ENCODE results near the gene DIAPH2. TPM values are rescaled to one million over a fixed set of nuclear protein-coding genes. Genes with fewer than 3 reads are reported as not detected.

DIAPH2 gene
- total RNA-seq, 2 donors from 2014 or later: 29.6 to 31.5 TPM

DNA sequence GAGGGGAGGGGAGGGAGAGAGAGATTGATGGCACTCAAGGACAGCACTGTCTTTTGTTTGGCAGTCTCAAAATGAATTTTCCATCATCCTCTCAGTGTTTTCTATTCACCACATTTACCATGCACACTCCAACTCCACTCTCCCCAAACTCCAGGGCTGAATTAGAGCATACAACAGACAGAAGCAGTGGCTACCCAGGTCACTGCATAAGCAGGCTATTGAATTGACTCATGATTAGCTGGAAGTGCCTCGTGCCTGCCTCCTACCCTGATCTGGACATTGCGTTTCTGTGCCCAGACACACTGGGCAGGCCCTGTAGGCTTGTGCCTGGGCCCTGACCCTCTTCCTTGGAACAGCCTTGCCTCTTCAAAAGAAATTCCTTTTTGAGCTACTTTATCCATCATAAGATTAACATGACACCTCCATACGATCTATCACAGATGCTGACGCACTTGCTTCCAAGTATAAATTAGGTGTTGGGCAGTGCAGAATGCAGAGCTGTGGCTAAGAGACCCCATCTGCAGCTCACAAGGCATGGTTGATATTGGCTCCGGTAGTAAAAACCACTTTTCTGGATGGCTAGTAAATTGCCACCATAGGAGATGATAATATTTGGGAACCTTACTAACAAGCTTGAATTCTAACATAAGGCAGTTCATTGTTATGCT lies 952.0 kb downstream of the DIAPH2 start:
- intact Hi-C loops (cut with DNase I, micrococcal nuclease): no loop called here
- ATAC-seq (no peak), DNase-seq (no peak)

DNA sequence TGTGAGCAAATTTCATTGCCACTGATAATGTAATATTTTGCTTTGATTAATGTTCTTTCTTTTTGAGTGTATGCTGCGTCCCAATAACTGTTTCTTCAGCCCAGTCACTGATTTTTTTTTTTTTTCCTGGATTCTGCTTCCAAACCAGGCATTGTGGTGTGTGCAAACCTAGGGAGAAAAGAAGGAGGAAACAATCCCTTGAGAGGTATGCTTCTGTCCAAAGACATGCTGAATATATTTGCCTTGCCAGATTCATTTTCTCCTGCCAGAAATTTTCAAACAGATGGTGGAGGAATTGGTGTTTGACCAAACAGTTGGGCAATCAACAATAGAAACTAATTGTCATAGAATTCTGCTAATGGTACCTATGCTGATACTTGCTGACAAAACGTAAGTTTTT lies 952.6 kb downstream of the DIAPH2 start:
- DNase-seq (no peak), ATAC-seq (no peak)

DNA sequence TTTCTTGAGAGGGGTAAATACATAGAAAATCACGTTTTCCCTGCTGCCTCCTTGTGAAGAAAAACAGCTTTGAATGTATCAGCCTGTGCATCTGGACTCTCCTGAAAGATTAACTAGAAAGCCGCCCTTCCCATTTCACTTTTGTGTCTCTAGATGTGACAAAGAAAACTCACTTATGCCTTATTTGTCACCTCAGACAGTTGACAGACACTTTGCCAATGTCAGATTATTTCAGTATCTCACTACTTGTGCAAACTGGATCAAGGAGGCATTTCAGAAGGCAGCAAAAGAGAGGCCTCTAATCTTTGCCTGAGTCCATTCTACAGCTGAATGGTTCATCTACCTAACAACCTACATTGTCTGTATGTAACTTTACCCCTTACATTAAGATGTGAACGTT lies 954.0 kb downstream of the DIAPH2 start:
- intact Hi-C loops (cut with DNase I, micrococcal nuclease): no loop called here
- ATAC-seq (no peak), DNase-seq (no peak)

More for the DNA sequence above, 952.6 kb downstream of the DIAPH2 start:
- intact Hi-C loops (cut with DNase I, micrococcal nuclease): no loop called here

DNA sequence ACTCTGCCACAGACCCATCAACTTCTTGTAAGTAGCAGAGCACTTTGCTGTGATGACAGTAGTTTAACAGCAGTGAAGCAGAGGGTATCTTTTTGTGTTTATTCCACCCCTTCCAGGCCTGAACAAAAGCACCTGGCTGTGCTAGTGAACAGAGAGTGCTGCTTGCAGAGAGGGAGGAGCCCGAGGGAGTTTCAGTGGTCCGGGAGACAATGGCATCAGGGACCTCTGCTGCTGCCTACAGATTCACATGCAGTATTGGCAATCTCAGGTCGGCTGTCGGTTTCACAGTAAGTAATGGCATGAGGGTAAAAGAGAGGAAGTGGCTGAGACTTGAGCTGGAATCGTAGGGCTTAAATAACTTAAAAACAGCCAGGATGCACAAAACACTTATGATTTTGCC lies 954.9 kb downstream of the DIAPH2 start:
- DNase-seq (no peak), ATAC-seq (no peak)
- intact Hi-C loops (cut with DNase I, micrococcal nuclease): no loop called here

Other genes starting within 250 kb of the DIAPH2 start
- gene RPA4, start 199.1 kb downstream of the DIAPH2 start, total RNA-seq: 1 to 10 TPM; 1.5 to 2.4 TPM

Data from left colon (tissue), 2 donors.